Stimulated activated CD8-positive, alpha-beta memory T cell treated with anti-CD3 and anti-CD28 coated beads, Interleukin-4, amount 100 ng/mL, for 24 hours (primary cell): Measurements from ENCODE around the gene ECE1.
A peak's percentile ranks its signal among the peaks of the same experiment; 100 is the strongest.

Experiments
- DNase-seq: peaks from one replicate; pipeline ENCODE4 v3.0.0-alpha.2; 2020; ENCODE audit warnings: low read depth

Gene ECE1

GRCh38 chr1:21267191-21268077 is 22.8 kb downstream of the ECE1 start:
- no peak for DNase-seq

GRCh38 chr1:21266119-21266774 is 24.0 kb downstream of the ECE1 start:
- DNase-seq = no peak

- no peak for DNase-seq
Observed at GRCh38 chr1:21265644-21266043, 24.6 kb downstream of the ECE1 start.

GRCh38 chr1:21264898-21265297 is 25.4 kb downstream of the ECE1 start:
- no peak for DNase-seq

GRCh38 chr1:21263653-21264225 is 26.5 kb downstream of the ECE1 start:
- no peak for DNase-seq

GRCh38 chr1:21263052-21263429 is 27.2 kb downstream of the ECE1 start:
- DNase-seq = no peak

- DNase-seq = no peak
Observed at GRCh38 chr1:21262293-21263051, 27.8 kb downstream of the ECE1 start.

- no peak for DNase-seq
Observed at GRCh38 chr1:21261551-21262292, 28.5 kb downstream of the ECE1 start.

- no peak for DNase-seq
Observed at GRCh38 chr1:21260405-21261125, 29.7 kb downstream of the ECE1 start.

GRCh38 chr1:21259316-21260076 is 30.8 kb downstream of the ECE1 start:
- DNase-seq = no peak

GRCh38 chr1:21258331-21259134 is 31.7 kb downstream of the ECE1 start:
- no peak for DNase-seq

- no peak for DNase-seq
Observed at GRCh38 chr1:21257431-21258135, 32.7 kb downstream of the ECE1 start.

- no peak for DNase-seq
Observed at GRCh38 chr1:21256776-21257175, 33.5 kb downstream of the ECE1 start.

GRCh38 chr1:21255943-21256320 is 34.3 kb downstream of the ECE1 start:
- DNase-seq = no peak

- DNase-seq = peak; percentile 75
Observed at GRCh38 chr1:21255284-21255942, 34.9 kb downstream of the ECE1 start.

- no peak for DNase-seq
Observed at GRCh38 chr1:21254335-21254951, 35.8 kb downstream of the ECE1 start.

GRCh38 chr1:21251773-21252471 is 38.3 kb downstream of the ECE1 start:
- no peak for DNase-seq
